Spleen (tissue), 11 donors: ENCODE results near the gene ADARB1. TPM values are rescaled to one million over a fixed set of nuclear protein-coding genes. Genes with fewer than 3 reads are reported as not detected.

Source experiments
- DNase-seq: peaks from one replicate; pipeline ENCODE4 v3.0.0-alpha.2; 2020
- H3K27ac ChIP-seq, 8 donors: fragments of 200-600 bp; sonication (generic) in 7 of 8; 1 replicate in 4 of 8; 2 replicates in 4 of 8; pipeline versions ENCODE4 v1.5.0 to v1.8.0; 2016 to 2021; ENCODE audit warnings: inconsistent platforms in 4 of 8, mild to moderate bottlenecking in 4 of 8, moderate library complexity in 1 of 8
- H3K27me3 ChIP-seq, 7 donors: fragments of 200-600 bp; sonication (generic) in 6 of 7; replicated peaks in 1 of 7; 1 replicate in 4 of 7; 2 replicates in 3 of 7; pipeline versions ENCODE4 v1.5.0 to v1.8.0; 2016 to 2021; ENCODE audit warnings: inconsistent platforms in 3 of 7, mild to moderate bottlenecking in 1 of 7
- H3K36me3 ChIP-seq, 6 donors: fragments of 200-600 bp; sonication (generic) in 5 of 6; 1 replicate in 4 of 6; 2 replicates in 2 of 6; pipeline versions ENCODE4 v1.5.0 to v1.8.0; 2016 to 2021; ENCODE audit warnings: inconsistent platforms in 2 of 6
- H3K4me1 ChIP-seq, 6 donors: fragments of 200-600 bp; sonication (generic) in 5 of 6; 1 replicate in 3 of 6; 2 replicates in 3 of 6; pipeline versions ENCODE4 v1.5.0 to v1.8.0; 2016 to 2021; ENCODE audit warnings: inconsistent platforms in 3 of 6
- H3K4me3 ChIP-seq, 8 donors: fragments of 200-600 bp; sonication (generic) in 7 of 8; 1 replicate in 4 of 8; 2 replicates in 4 of 8; pipeline versions ENCODE4 v1.5.0 to v1.8.0; 2016 to 2021; ENCODE audit warnings: inconsistent platforms in 4 of 8, mild to moderate bottlenecking in 4 of 8, moderate library complexity in 2 of 8
- H3K9me3 ChIP-seq, 8 donors: fragments of 200-600 bp; sonication (generic) in 7 of 8; 1 replicate in 4 of 8; 2 replicates in 4 of 8; pipeline versions ENCODE4 v1.5.0 to v1.8.0; 2016 to 2021; ENCODE audit warnings: inconsistent platforms in 4 of 8
- POLR2A ChIP-seq, 3 donors: fragments of 450-650 bp; IDR thresholded peaks; one replicate each; pipeline ENCODE4 v1.5.1; 2017; ENCODE audit warnings: antibody characterized with exemption in 3 of 3, mild to moderate bottlenecking in 1 of 3
- POLR2AphosphoS5 ChIP-seq, 3 donors: sonication (generic); formaldehyde crosslinking; IDR thresholded peaks; one replicate each; pipeline ENCODE4 v1.5.1; 2017; ENCODE audit warnings: antibody characterized with exemption in 3 of 3
- WGBS, 5 donors: extraction: QIAGEN DNeasy Blood & Tissue Kit in 3 of 5; methylation state at CpG; one replicate each; pipeline versions ENCODE4 v1.1.5 to v1.1.7; 2013 to 2018; 5-methylcytosine and 5-hydroxymethylcytosine counted together
- intact Hi-C: fragments of 100-400 bp; cut with DNase I; formaldehyde crosslinking; loops from one replicate; pipeline ENCODE4 v1.15.0; 2023; ENCODE audit warnings: low total_unique reads
- polyA plus RNA-seq, 3 donors: library from polyadenylated mRNA; stranded (reverse); fragments of 200-250 nt; gene quantifications; one replicate each; pipeline ENCODE4 v1.2.1, GENCODE V29; 2013
- total RNA-seq, 7 donors: library from RNA; depleted of rRNA in 3 of 7; stranded (reverse); fragments of >200 nt in 3 of 7; fragmentation: NEBNext Ultra II Directional in 4 of 7; extraction: Animal tissue kit (Norgen Biotek cat#: 25700) in 4 of 7; gene quantifications; one replicate each; pipeline versions ENCODE4 v1.1.0 to v1.2.1, GENCODE V29; 2016 to 2021
- TF ChIP-seq, protein P1 (sequence below), 11 experiments: fragments of 200-600 bp in 7 of 11; fragments of 450-650 bp in 4 of 11; sonication (generic) in 4 of 11; IDR thresholded peaks in 8 of 11; conservative IDR thresholded peaks in 3 of 11; 1 replicate in 7 of 11; 2 replicates in 4 of 11; pipeline versions ENCODE4 v1.4.0 to v1.8.0; 2016 to 2021; ENCODE audit warnings: antibody characterized with exemption in 11 of 11, inconsistent platforms in 4 of 11, mild to moderate bottlenecking in 1 of 11
- donor health status: healthy with polysubstance abuse.
- donor health status: DM: no; HTN: no; CAD: no; lungs with moderate emphysema.
- donor health status: DM: no; HTN: no; CAD: no.
- donor health status: Bipolar disorder and iron deficiency.
- donor health status: healthy.
- donor health status: DM: no; HTN: no; CAD: no.
- donor health status: DM: yes; HTN: yes; CAD: no.

The ADARB1 gene
- total and polyA plus RNA-seq, 10 donors: 9.1 to 50.8 (median 29.0) TPM

DNA sequence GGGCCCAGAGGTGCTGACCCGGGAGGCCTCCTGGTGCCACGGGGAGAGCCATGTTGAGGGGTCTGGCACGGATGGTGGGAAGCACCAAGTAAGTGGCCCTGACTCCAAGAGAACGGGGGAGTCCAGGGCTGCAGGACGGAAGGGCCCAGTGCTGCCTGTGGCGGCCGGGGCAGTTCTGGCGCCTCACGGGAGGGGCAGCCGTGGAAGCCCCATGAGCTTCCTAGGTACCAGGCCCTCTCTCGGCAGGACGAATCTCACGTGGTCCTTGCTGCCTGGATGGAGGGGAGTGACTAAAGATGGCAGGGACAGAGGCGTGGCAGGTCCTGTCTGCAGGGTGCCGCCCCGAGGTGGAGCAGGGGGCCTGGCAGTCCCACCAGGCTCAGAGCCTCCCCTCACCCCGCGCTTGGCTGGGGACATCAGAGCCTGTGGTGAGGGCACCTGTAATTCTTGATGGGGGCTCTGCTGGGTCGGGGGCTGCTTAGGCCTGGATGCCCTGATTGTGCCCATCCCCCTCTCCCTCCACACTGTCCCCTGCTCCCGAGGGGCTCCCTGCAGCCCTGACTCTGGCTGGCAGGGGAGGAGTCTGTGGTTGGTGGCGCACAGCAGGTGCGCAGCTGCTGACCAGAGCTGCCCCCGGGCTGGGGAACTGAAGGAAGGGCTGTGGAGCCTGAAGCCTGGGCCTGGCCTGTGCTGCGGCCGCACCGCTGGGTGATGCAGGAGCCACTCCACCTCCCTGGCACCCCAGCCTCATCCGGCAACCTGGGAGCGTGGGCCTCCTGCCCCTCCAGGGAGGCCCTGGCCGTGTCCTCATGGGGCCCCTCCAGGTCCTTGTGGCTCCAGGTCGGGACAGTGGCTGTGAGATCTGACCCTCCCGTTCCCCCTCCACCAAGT lies 181.9 kb downstream of the ADARB1 start:
- Histone ChIP-seq H3K36me3 (no peaks in the 10 kb centered on the region), H3K4me1 (peaks cover 0 to 18% (median 4%) of the 10 kb centered on the region in 6 donors), H3K9me3 (no peaks in the 10 kb centered on the region), H3K27me3 (peaks cover 0 to 56% (median 24%) of the 10 kb centered on the region in 7 donors), H3K4me3 (no peak overlapping the region), H3K27ac (peak overlapping the region in 1 of 8 donors; percentile 20)
- DNase-seq: peak; percentile 61
- TF ChIP-seq, protein P1, sequence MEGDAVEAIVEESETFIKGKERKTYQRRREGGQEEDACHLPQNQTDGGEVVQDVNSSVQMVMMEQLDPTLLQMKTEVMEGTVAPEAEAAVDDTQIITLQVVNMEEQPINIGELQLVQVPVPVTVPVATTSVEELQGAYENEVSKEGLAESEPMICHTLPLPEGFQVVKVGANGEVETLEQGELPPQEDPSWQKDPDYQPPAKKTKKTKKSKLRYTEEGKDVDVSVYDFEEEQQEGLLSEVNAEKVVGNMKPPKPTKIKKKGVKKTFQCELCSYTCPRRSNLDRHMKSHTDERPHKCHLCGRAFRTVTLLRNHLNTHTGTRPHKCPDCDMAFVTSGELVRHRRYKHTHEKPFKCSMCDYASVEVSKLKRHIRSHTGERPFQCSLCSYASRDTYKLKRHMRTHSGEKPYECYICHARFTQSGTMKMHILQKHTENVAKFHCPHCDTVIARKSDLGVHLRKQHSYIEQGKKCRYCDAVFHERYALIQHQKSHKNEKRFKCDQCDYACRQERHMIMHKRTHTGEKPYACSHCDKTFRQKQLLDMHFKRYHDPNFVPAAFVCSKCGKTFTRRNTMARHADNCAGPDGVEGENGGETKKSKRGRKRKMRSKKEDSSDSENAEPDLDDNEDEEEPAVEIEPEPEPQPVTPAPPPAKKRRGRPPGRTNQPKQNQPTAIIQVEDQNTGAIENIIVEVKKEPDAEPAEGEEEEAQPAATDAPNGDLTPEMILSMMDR (IDR thresholded peaks at IDR 0.05 in 8 of 11, conservative IDR thresholded peaks at IDR 0.05 in 3 of 11): no peak
- TF ChIP-seq POLR2A (IDR thresholded peaks at IDR 0.05) (no peak), POLR2AphosphoS5 (IDR thresholded peaks at IDR 0.05) (no peak)
- intact Hi-C loops: no loop called here
- WGBS, 5 donors: 57 to 78% (median 74%) methylated on average over 13 to 31 of the region's 31 CpGs

DNA sequence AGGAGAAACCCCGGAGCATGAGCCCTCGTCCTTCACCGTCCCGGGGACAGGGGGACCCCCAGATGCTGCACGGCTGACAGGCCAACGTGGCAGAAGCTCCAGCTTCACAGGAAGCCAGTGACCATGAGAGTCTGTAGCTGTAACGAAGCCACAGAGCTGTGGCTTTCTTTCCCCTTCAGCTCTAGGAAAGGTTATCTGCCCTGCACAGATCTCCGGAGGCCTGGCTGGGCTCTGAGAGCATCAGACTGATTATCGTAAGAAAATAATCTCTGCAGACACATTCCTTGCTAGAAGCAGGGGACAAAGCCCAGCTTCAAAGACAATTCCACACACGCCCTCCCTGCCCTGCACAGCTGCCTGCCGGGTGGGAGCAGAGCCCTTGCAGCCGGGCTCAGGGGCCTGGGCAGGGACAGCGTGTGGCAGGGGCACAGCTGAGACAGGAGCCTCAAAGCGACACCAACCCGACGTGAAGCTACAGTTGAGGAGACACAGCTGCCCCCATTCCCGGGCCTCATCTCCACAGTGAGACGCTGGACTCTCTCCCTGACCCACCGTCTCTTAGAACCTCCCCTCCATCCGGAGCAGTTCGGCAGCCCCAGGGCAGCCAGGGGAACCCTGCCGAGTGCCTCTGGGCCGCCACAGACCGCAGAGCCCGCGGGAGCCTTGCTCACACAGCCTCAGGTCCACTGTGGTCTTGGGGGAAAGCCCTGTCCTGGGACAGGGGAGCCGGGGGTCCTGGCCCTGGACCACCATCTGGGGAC lies 182.7 kb downstream of the ADARB1 start:
- 24 to 67% (median 43%) methylated on average over 18 to 27 of the region's 27 CpGs for WGBS, 5 donors
- DNase-seq: peak; percentile 67
- H3K4me1 ChIP-seq: peaks cover 0 to 18% (median 4%) of the 10 kb centered on the region in 6 donors
- peak overlapping the region in 1 of 8 donors; percentile 22 for H3K27ac ChIP-seq
- intact Hi-C loops: no loop called here
- H3K27me3 ChIP-seq: peaks cover 0 to 56% (median 24%) of the 10 kb centered on the region in 7 donors
- no peaks in the 10 kb centered on the region for H3K9me3 ChIP-seq
- TF ChIP-seq, protein P1 (IDR thresholded peaks at IDR 0.05 in 8 of 11, conservative IDR thresholded peaks at IDR 0.05 in 3 of 11): no peak
- TF ChIP-seq POLR2AphosphoS5 (IDR thresholded peaks at IDR 0.05): peak in 1 of 3 donors; percentile 45
- TF ChIP-seq POLR2A (IDR thresholded peaks at IDR 0.05): no peak
- no peak overlapping the region for H3K4me3 ChIP-seq
- H3K36me3 ChIP-seq: peaks cover 0 to 4% (median 0%) of the 10 kb centered on the region in 6 donors

GRCh38 chr21:45257673-45258341 lies 183.4 kb downstream of the ADARB1 start:
- intact Hi-C loops: no loop called here
- H3K9me3 ChIP-seq: no peaks in the 10 kb centered on the region

More at GRCh38 chr21:45257673-45258341, 183.4 kb downstream of the ADARB1 start:
- Histone ChIP-seq H3K27ac (no peak overlapping the region), H3K27me3 (peaks cover 0 to 53% (median 24%) of the 10 kb centered on the region in 7 donors), H3K36me3 (peaks cover 0 to 11% (median 0%) of the 10 kb centered on the region in 6 donors), H3K4me3 (no peak overlapping the region), H3K4me1 (peaks cover 0 to 18% (median 4%) of the 10 kb centered on the region in 6 donors)
- no peak for TF ChIP-seq POLR2AphosphoS5 (IDR thresholded peaks at IDR 0.05)
- TF ChIP-seq POLR2A (IDR thresholded peaks at IDR 0.05): no peak
- TF ChIP-seq, protein P1 (IDR thresholded peaks at IDR 0.05 in 8 of 11, conservative IDR thresholded peaks at IDR 0.05 in 3 of 11): no peak
- peak; percentile 59 for DNase-seq
- 81 to 87% (median 84%) methylated on average over 12 to 40 of the region's 40 CpGs for WGBS, 5 donors
